SK-N-SH (cell line): Measurements from ENCODE around the gene QSER1. TPM values are rescaled to one million over a fixed set of nuclear protein-coding genes. Genes with fewer than 3 reads are reported as not detected.

Experiments
- CTCF ChIA-PET: fragments of 300-600, 350-600 bp; formaldehyde crosslinking; extraction: SDS; loops from one replicate; lab custom pipeline; 2021; lab: Yijun Ruan, JAX
- POLR2A ChIA-PET: fragments of 350-600 bp; sonication (Branson Sonifier 250); formaldehyde crosslinking; extraction: SDS; loops from one replicate; lab custom pipeline; 2020; ENCODE audit warnings: antibody characterized with exemption, inconsistent platforms; lab: Yijun Ruan, JAX
- DNase-seq: peaks from one replicate; pipeline ENCODE4 v3.0.0; 2012
- H2AFZ ChIP-seq: fragments of 200-600 bp; sonication (generic); 2 replicates; pipeline ENCODE4 v1.8.1; 2016; ENCODE audit warnings: antibody characterized with exemption, mild to moderate bottlenecking, low read depth
- H3F3A ChIP-seq: fragments of 200-600 bp; sonication (generic); replicated peaks from 2 replicates; pipeline ENCODE3; 2016; ENCODE audit warnings: antibody characterized with exemption, mild to moderate bottlenecking; ENCODE audit not compliant: insufficient read depth
- H3K27ac ChIP-seq, 2 experiments: fragments of 200-500 bp in 1 of 2; fragments of 200-600 bp in 1 of 2; sonication (Bioruptor generic) in 1 of 2; sonication (generic), shearing (Covaris generic) in 1 of 2; 2 replicates each; pipeline versions ENCODE4 v1.5.1 to v1.6.1; 2014 to 2016; ENCODE audit warnings: low read depth in 2 of 2, inconsistent platforms in 1 of 2, low read length in 1 of 2, mild to moderate bottlenecking in 1 of 2, mixed read lengths in 1 of 2
- H3K27me3 ChIP-seq: fragments of 200-600 bp; sonication (generic), shearing (Covaris generic); 2 replicates; pipeline ENCODE4 v1.6.1; 2016; ENCODE audit warnings: mixed run types; ENCODE audit not compliant: insufficient read depth
- H3K36me3 ChIP-seq, 2 experiments: fragments of 200-500 bp in 1 of 2; fragments of 200-600 bp in 1 of 2; sonication (Bioruptor generic) in 1 of 2; sonication (generic) in 1 of 2; replicated peaks in 1 of 2; 2 replicates each; pipeline versions ENCODE3 to v1.5.1; 2014 to 2016; ENCODE audit warnings: low read length in 1 of 2, mild to moderate bottlenecking in 1 of 2; ENCODE audit not compliant: insufficient read depth in 2 of 2, control insufficient read depth in 1 of 2
- H3K4me1 ChIP-seq, 2 experiments: fragments of 200-500 bp in 1 of 2; fragments of 200-600 bp in 1 of 2; sonication (Bioruptor generic) in 1 of 2; sonication (generic), shearing (Covaris generic) in 1 of 2; 2 replicates each; pipeline versions ENCODE4 v1.5.1 to v1.6.1; 2014 to 2016; ENCODE audit warnings: low read depth in 1 of 2, low read length in 1 of 2, mixed run types in 1 of 2; ENCODE audit not compliant: insufficient read depth in 2 of 2, control insufficient read depth in 1 of 2
- H3K4me2 ChIP-seq: fragments of 200-600 bp; sonication (generic), shearing (Covaris generic); 2 replicates; pipeline ENCODE4 v1.6.1; 2017; ENCODE audit warnings: mixed run types
- H3K4me3 ChIP-seq, 2 experiments: fragments of 200-500 bp in 1 of 2; fragments of 200-600 bp in 1 of 2; sonication (Bioruptor generic) in 1 of 2; sonication (generic), shearing (Covaris generic) in 1 of 2; 2 replicates each; pipeline versions ENCODE4 v1.5.1 to v1.8.1; 2014 to 2016; ENCODE audit warnings: low read depth in 2 of 2, inconsistent platforms in 1 of 2, low read length in 1 of 2, mild to moderate bottlenecking in 1 of 2, mixed read lengths in 1 of 2, moderate library complexity in 1 of 2
- H3K79me2 ChIP-seq: fragments of 200-600 bp; sonication (generic); 2 replicates; pipeline ENCODE4 v1.8.1; 2017; ENCODE audit warnings: mild to moderate bottlenecking; ENCODE audit not compliant: insufficient read depth
- H3K9ac ChIP-seq: fragments of 200-600 bp; sonication (generic); 2 replicates; pipeline ENCODE4 v1.6.1; 2017; ENCODE audit warnings: mixed run types
- H3K9me2 ChIP-seq: fragments of 200-600 bp; sonication (generic); 2 replicates; pipeline ENCODE4 v1.6.1; 2017; ENCODE audit warnings: mixed run types
- H3K9me3 ChIP-seq: fragments of 200-600 bp; sonication (generic); 2 replicates; pipeline ENCODE4 v1.6.1; 2017; ENCODE audit warnings: mixed run types, mild to moderate bottlenecking, moderate library complexity
- H4K20me1 ChIP-seq: fragments of 200-600 bp; sonication (generic); 2 replicates; pipeline ENCODE4 v1.6.1; 2017; ENCODE audit warnings: mild to moderate bottlenecking, mixed run types; ENCODE audit not compliant: insufficient read depth
- CHD2 ChIP-seq: fragments of 150-350 bp; IDR thresholded peaks from 2 replicates; pipeline ENCODE4 v1.6.1; 2018; ENCODE audit warnings: low read length; ENCODE audit not compliant: partially characterized antibody
- EP300 ChIP-seq, 2 experiments: IDR thresholded peaks; 2 replicates each; pipeline versions ENCODE4 v1.4.0 to v1.6.1; 2012; ENCODE audit warnings: borderline replicate concordance in 1 of 2, low read depth in 1 of 2, low read length in 1 of 2
- EZH2phosphoT487 ChIP-seq: fragments of 200-600 bp; sonication (generic); IDR thresholded peaks from 2 replicates; pipeline ENCODE4 v1.6.1; 2017; ENCODE audit warnings: low read depth, mixed run types, mild to moderate bottlenecking, antibody characterized with exemption, moderate library complexity, borderline replicate concordance
- FOSL2 ChIP-seq: IDR thresholded peaks from 2 replicates; pipeline ENCODE4 v1.4.0; 2012; ENCODE audit warnings: low read depth, mild to moderate bottlenecking, moderate library complexity, borderline replicate concordance
- FOXJ3 ChIP-seq: sonication (generic); formaldehyde crosslinking; IDR thresholded peaks from 2 replicates; pipeline ENCODE4 v1.5.1; 2020; ENCODE audit warnings: mild to moderate bottlenecking, missing genetic modification reagents
- GABPA ChIP-seq: IDR thresholded peaks from 2 replicates; pipeline ENCODE4 v1.4.0; 2012; ENCODE audit warnings: low read depth, mild to moderate bottlenecking
- GATA2 ChIP-seq: sonication (generic); formaldehyde crosslinking; IDR thresholded peaks from 2 replicates; pipeline ENCODE4 v1.5.0; 2020; ENCODE audit warnings: mild to moderate bottlenecking, missing genetic modification reagents
- IRF3 ChIP-seq: fragments of 150-350 bp; IDR thresholded peaks from 2 replicates; pipeline ENCODE4 v1.6.1; 2016; ENCODE audit warnings: mild to moderate bottlenecking, low read depth, low read length
- MAX ChIP-seq: IDR thresholded peaks from 2 replicates; pipeline ENCODE4 v1.4.0; 2012; ENCODE audit warnings: low read depth
- MEF2A ChIP-seq: IDR thresholded peaks from 2 replicates; pipeline ENCODE4 v1.4.0; 2012; ENCODE audit warnings: low read depth, borderline replicate concordance
- MXI1 ChIP-seq: IDR thresholded peaks from 2 replicates; pipeline ENCODE4 v1.6.1; 2012; ENCODE audit warnings: mild to moderate bottlenecking, low read depth, low read length, improper control_type of control experiment
- PBX3 ChIP-seq: IDR thresholded peaks from 2 replicates; pipeline ENCODE4; 2012
- POLR2AphosphoS5 ChIP-seq: IDR thresholded peaks from 2 replicates; pipeline ENCODE4 v1.6.1; 2012; ENCODE audit warnings: low read depth, low read length
- RFX5 ChIP-seq: IDR thresholded peaks from 2 replicates; pipeline ENCODE4 v1.6.1; 2012; ENCODE audit warnings: mild to moderate bottlenecking, improper control_type of control experiment, low read length
- RXRA ChIP-seq: IDR thresholded peaks from 2 replicates; pipeline ENCODE4 v1.4.0; 2012; ENCODE audit warnings: low read depth, mild to moderate bottlenecking, borderline replicate concordance
- TCF12 ChIP-seq: IDR thresholded peaks from 2 replicates; pipeline ENCODE4 v1.4.0; 2012
- USF1 ChIP-seq: IDR thresholded peaks from 2 replicates; pipeline ENCODE4 v1.4.0; 2012; ENCODE audit warnings: low read depth, borderline replicate concordance
- USF2 ChIP-seq: fragments of 150-350 bp; IDR thresholded peaks from 2 replicates; pipeline ENCODE4 v1.6.1; 2017; ENCODE audit warnings: antibody characterized with exemption, low read length, low read depth, borderline replicate concordance
- YY1 ChIP-seq: IDR thresholded peaks from 2 replicates; pipeline ENCODE4 v1.4.0; 2012; ENCODE audit warnings: low read depth, mild to moderate bottlenecking
- WGBS: methylation state at CpG from one replicate; pipeline ENCODE4 v1.1.6; 2017; ENCODE audit warnings: low lambda C conversion rate; 5-methylcytosine and 5-hydroxymethylcytosine counted together
- polyA plus RNA-seq, 3 experiments: library from polyadenylated mRNA; depleted of rRNA; stranded (reverse); fragments of >200 nt; gene quantifications; 2 replicates each; pipeline ENCODE4 v1.2.3, GENCODE V29; 2012

The QSER1 gene
- polyA plus RNA-seq, 1 of the 3 experiments (the other 2 are of a cell fraction): 4.2 TPM

- H3K9me3 ChIP-seq: no peaks in the 10 kb centered on the region
- peak overlapping the region; percentile 95 for H3K9ac ChIP-seq
- H2AFZ ChIP-seq: peak overlapping the region; percentile 78
- H3K27ac ChIP-seq: peak overlapping the region; percentile 71 to 95
- no peak for DNase-seq
- POLR2A ChIA-PET: interaction anchor here (0.8 to 1.3 kb wide), 5 partner anchors 58 to 205 kb away, joined by 3 to 4 read pairs (median 3); no protein-coding TSS in a partner anchor
- peak overlapping the region; percentile 81 to 86 for H3K4me3 ChIP-seq
- peaks cover 9 to 22% of the 10 kb centered on the region in 2 experiments; a peak in 3 of 4 replicates for H3K4me1 ChIP-seq
- TF ChIP-seq FOXJ3 (CRISPR knock-in tag): no peak
- TF ChIP-seq EZH2phosphoT487: no peak
- no peak for TF ChIP-seq GATA2 (CRISPR knock-in tag)
- no peak for TF ChIP-seq MXI1
- TF ChIP-seq MEF2A: no peak
- no peak for TF ChIP-seq USF2
- no peak for TF ChIP-seq YY1
- TF ChIP-seq RFX5: no peak
- TF ChIP-seq EP300 (IDR thresholded peaks at IDR 0.05; ENCODE audit: borderline replicate concordance in 1 of 2, low read depth in 1 of 2, low read length in 1 of 2): no peak
- no peak for TF ChIP-seq RXRA
- TF ChIP-seq POLR2AphosphoS5: no peak
- no peak for TF ChIP-seq USF1
- no peaks in the 10 kb centered on the region for H3K27me3 ChIP-seq
- H3K36me3 ChIP-seq: no peaks in the 10 kb centered on the region
- peaks cover 8% of the 10 kb centered on the region for H3F3A ChIP-seq
- WGBS: 40% methylated on average over 10 of the region's 10 CpGs
- CTCF ChIA-PET: interaction anchor here (1.0 to 1.9 kb wide), 4 partner anchors 10 to 435 kb away, joined by 3 to 6 read pairs (median 4); partner anchors contain the start of gene CCDC73
- peaks cover 11% of the 10 kb centered on the region for H4K20me1 ChIP-seq
- no peaks in the 10 kb centered on the region for H3K9me2 ChIP-seq
- peaks cover 37% of the 10 kb centered on the region for H3K79me2 ChIP-seq
- H3K4me2 ChIP-seq: peak overlapping the region; percentile 85
Observed at GRCh38 chr11:32891657-32892354, 805 bp upstream of the QSER1 start.

GRCh38 chr11:32893093-32893342 lies 407 bp downstream of the QSER1 start:
- 0% methylated on average over 4 of the region's 32 CpGs for WGBS
- Histone ChIP-seq H2AFZ (no peak overlapping the region), H4K20me1 (peaks cover 23% of the 10 kb centered on the region), H3K9ac (peak overlapping the region; percentile 96), H3K27me3 (no peaks in the 10 kb centered on the region), H3K79me2 (peaks cover 49% of the 10 kb centered on the region), H3K36me3 (peaks cover 0 to 4% of the 10 kb centered on the region in 2 experiments), H3K4me2 (peak overlapping the region; percentile 94; the same call in 1 of the 2 replicates), H3K4me1 (peaks cover 9 to 22% of the 10 kb centered on the region in 2 experiments; a peak in 3 of 4 replicates), H3F3A (peaks cover 8% of the 10 kb centered on the region), H3K4me3 (peak overlapping the region; percentile 85 to 86), H3K9me2 (no peaks in the 10 kb centered on the region), H3K27ac (peak overlapping the region; percentile 80 to 95), H3K9me3 (no peaks in the 10 kb centered on the region)
- TF ChIP-seq IRF3 (no peak), TCF12 (no peak), CHD2 (no peak), FOSL2 (no peak), PBX3 (no peak), GABPA (no peak; the same call in 1 of the 2 replicates), RFX5 (no peak), MAX (no peak)
- CTCF ChIA-PET: interaction anchor here (0.7 to 2.3 kb wide), 12 partner anchors 9 to 309 kb away, joined by 3 to 9 read pairs (median 4); partner anchors contain the start of genes CCDC73, EIF3M and TCP11L1
- no peak for DNase-seq
- POLR2A ChIA-PET: interaction anchor here (1.0 to 1.3 kb wide), 4 partner anchors 21 to 173 kb away, joined by 3 to 4 read pairs (median 3); no protein-coding TSS in a partner anchor
